Activated CD8-positive, alpha-beta memory T cell treated with anti-CD3 and anti-CD28 coated beads, Interleukin-2, amount 10 ng/mL, durations not matched to agents 7 days and 5 days (primary cell): ENCODE measurements around the gene ZC3H4. TPM values are rescaled to one million over a fixed set of nuclear protein-coding genes. Genes with fewer than 3 reads are reported as not detected.
"Not testable (repeated sequence)": the region's sequence is repeated elsewhere in the genome, so short reads cannot be mapped to it uniquely, and the experiment has no call there.

Source experiments
- ATAC-seq: fragments of 150-1000 bp; cut with Tn5 transposase; one replicate; pipeline ENCODE4 v1.10.0; 2021; ENCODE audit warnings: moderate library complexity
- CTCF ChIA-PET: fragments of 350-600 bp; sonication (Branson Sonifier 250); formaldehyde crosslinking; loops from one replicate; lab custom pipeline; 2021; ENCODE audit warnings: antibody characterized with exemption; lab: Charles Lee
- DNase-seq: peaks from one replicate; pipeline ENCODE4 v3.0.0-alpha.2; 2020
- H3K27ac Mint-ChIP-seq: one replicate; pipeline ENCODE4 v1.8.0; 2021; ENCODE audit warnings: mild to moderate bottlenecking, mixed read lengths
- H3K27me3 Mint-ChIP-seq: one replicate; pipeline ENCODE4 v1.8.0; 2021; ENCODE audit warnings: mixed read lengths
- H3K36me3 Mint-ChIP-seq: one replicate; pipeline ENCODE4 v1.8.0; 2021; ENCODE audit warnings: mild to moderate bottlenecking, mixed read lengths
- H3K4me1 Mint-ChIP-seq: one replicate; pipeline ENCODE4 v1.8.0; 2021; ENCODE audit warnings: mixed read lengths
- H3K4me3 Mint-ChIP-seq: one replicate; pipeline ENCODE4 v1.8.0; 2021; ENCODE audit warnings: mild to moderate bottlenecking, moderate library complexity, mixed read lengths
- H3K9me3 Mint-ChIP-seq: one replicate; pipeline ENCODE4 v1.8.0; 2022; ENCODE audit warnings: low read depth, mixed read lengths
- total RNA-seq, 2 experiments: library from RNA; stranded (reverse); gene quantifications; one replicate each; pipeline ENCODE4 v1.2.3, GENCODE V29; 2021

ZC3H4 gene
- total RNA-seq, 2 experiments from 2014 or later, result 98.9 to 114 TPM

- Mint-ChIP-seq H3K4me1 (peaks cover 10% of the 10 kb centered on the region), H3K27me3 (no peaks in the 10 kb centered on the region), H3K9me3 (no peaks in the 10 kb centered on the region), H3K36me3 (peaks cover 61% of the 10 kb centered on the region), H3K27ac (no peak overlapping the region), H3K4me3 (no peak overlapping the region)
- DNase-seq, result no peak
- CTCF ChIA-PET, result no interaction called here
- no peak for ATAC-seq
These were observed 28.6 kb downstream of the ZC3H4 start for GRCh38 chr19:47084879-47085439.

GRCh38 chr19:47082493-47082892 lies 31.1 kb downstream of the ZC3H4 start:
- Mint-ChIP-seq H3K9me3 (no peaks in the 10 kb centered on the region), H3K4me3 (no peak overlapping the region), H3K4me1 (peaks cover 3% of the 10 kb centered on the region), H3K27me3 (no peaks in the 10 kb centered on the region), H3K27ac (no peak overlapping the region), H3K36me3 (peaks cover 55% of the 10 kb centered on the region)
- CTCF ChIA-PET, result interaction anchor here (0.8 to 1.4 kb wide), 5 partner anchors 9 to 65 kb away, joined by 3 read pairs; no protein-coding TSS in a partner anchor
- no peak for ATAC-seq
- DNase-seq, result no peak

GRCh38 chr19:47081095-47081494 lies 32.5 kb downstream of the ZC3H4 start:
- no peaks in the 10 kb centered on the region for H3K27me3 Mint-ChIP-seq
- H3K4me1 Mint-ChIP-seq, result no peaks in the 10 kb centered on the region
- no peak overlapping the region for H3K4me3 Mint-ChIP-seq
- H3K9me3 Mint-ChIP-seq, result no peaks in the 10 kb centered on the region
- ATAC-seq (no peak), DNase-seq (no peak)
- CTCF ChIA-PET, result interaction anchor here (0.8 to 4.1 kb wide), 10 partner anchors 11 to 163 kb away, joined by 3 to 56 read pairs (median 12); partner anchors contain the start of genes SAE1 and ZC3H4
- peak overlapping the region; percentile 36 for H3K27ac Mint-ChIP-seq
- peaks cover 56% of the 10 kb centered on the region for H3K36me3 Mint-ChIP-seq

GRCh38 chr19:47078351-47078750 lies 35.2 kb downstream of the ZC3H4 start:
- H3K36me3 Mint-ChIP-seq, result peaks cover 51% of the 10 kb centered on the region
- not testable (repeated sequence) for DNase-seq, H3K4me3 Mint-ChIP-seq, ATAC-seq, H3K4me1 Mint-ChIP-seq, H3K27me3 Mint-ChIP-seq, H3K27ac Mint-ChIP-seq, H3K9me3 Mint-ChIP-seq
- CTCF ChIA-PET, result interaction anchor here (1.2 to 4.1 kb wide), 9 partner anchors 14 to 165 kb away, joined by 5 to 56 read pairs (median 10); partner anchors contain the start of genes SAE1 and ZC3H4

- CTCF ChIA-PET, result interaction anchor here (0.7 to 2.1 kb wide), 3 partner anchors 50 to 63 kb away, joined by 3 to 7 read pairs (median 3); partner anchors contain the start of gene SAE1
- H3K4me1 Mint-ChIP-seq, result peaks cover 4% of the 10 kb centered on the region
- no peak overlapping the region for H3K27ac Mint-ChIP-seq
- H3K27me3 Mint-ChIP-seq, result no peaks in the 10 kb centered on the region
- H3K9me3 Mint-ChIP-seq, result no peaks in the 10 kb centered on the region
- no peak for DNase-seq
- H3K36me3 Mint-ChIP-seq, result peaks cover 47% of the 10 kb centered on the region
- ATAC-seq, result no peak
- H3K4me3 Mint-ChIP-seq, result no peak overlapping the region
These were observed 37.6 kb downstream of the ZC3H4 start for GRCh38 chr19:47075941-47076340.

GRCh38 chr19:47075179-47075810 lies 38.3 kb downstream of the ZC3H4 start:
- CTCF ChIA-PET, result interaction anchor here (1.0 to 2.1 kb wide), 2 partner anchors 50 to 62 kb away, joined by 3 to 7 read pairs; no protein-coding TSS in a partner anchor
- Mint-ChIP-seq H3K27ac (peak overlapping the region; percentile 3), H3K4me1 (peaks cover 4% of the 10 kb centered on the region), H3K9me3 (no peaks in the 10 kb centered on the region), H3K27me3 (no peaks in the 10 kb centered on the region), H3K36me3 (peaks cover 51% of the 10 kb centered on the region), H3K4me3 (no peak overlapping the region)
- ATAC-seq (no peak), DNase-seq (no peak)

GRCh38 chr19:47074621-47075020 lies 39.0 kb downstream of the ZC3H4 start:
- H3K4me3 Mint-ChIP-seq, result no peak overlapping the region
- no peaks in the 10 kb centered on the region for H3K9me3 Mint-ChIP-seq
- no peaks in the 10 kb centered on the region for H3K27me3 Mint-ChIP-seq
- H3K27ac Mint-ChIP-seq, result no peak overlapping the region
- peaks cover 4% of the 10 kb centered on the region for H3K4me1 Mint-ChIP-seq
- peaks cover 49% of the 10 kb centered on the region for H3K36me3 Mint-ChIP-seq
- no peak for DNase-seq
- CTCF ChIA-PET, result no interaction called here
- ATAC-seq, result no peak

GRCh38 chr19:47073574-47073973 lies 40.0 kb downstream of the ZC3H4 start:
- Mint-ChIP-seq H3K4me1 (peaks cover 4% of the 10 kb centered on the region), H3K9me3 (no peaks in the 10 kb centered on the region), H3K4me3 (no peak overlapping the region), H3K36me3 (peaks cover 47% of the 10 kb centered on the region), H3K27ac (no peak overlapping the region), H3K27me3 (no peaks in the 10 kb centered on the region)
- no peak for ATAC-seq
- DNase-seq, result no peak
- CTCF ChIA-PET, result interaction anchor here (0.5 kb wide), 1 partner anchor 57 kb away, joined by 3 read pairs; no protein-coding TSS in a partner anchor

- H3K27ac Mint-ChIP-seq, result no peak overlapping the region
- DNase-seq (no peak), ATAC-seq (no peak)
- no peaks in the 10 kb centered on the region for H3K9me3 Mint-ChIP-seq
- no peaks in the 10 kb centered on the region for H3K27me3 Mint-ChIP-seq
- no peak overlapping the region for H3K4me3 Mint-ChIP-seq
- CTCF ChIA-PET, result no interaction called here
- H3K4me1 Mint-ChIP-seq, result peaks cover 4% of the 10 kb centered on the region
- H3K36me3 Mint-ChIP-seq, result peaks cover 46% of the 10 kb centered on the region
These were observed 41.3 kb downstream of the ZC3H4 start for GRCh38 chr19:47072323-47072722.

GRCh38 chr19:47071731-47072130 lies 41.8 kb downstream of the ZC3H4 start:
- DNase-seq, result no peak
- Mint-ChIP-seq H3K4me1 (peaks cover 4% of the 10 kb centered on the region), H3K9me3 (no peaks in the 10 kb centered on the region), H3K36me3 (peaks cover 41% of the 10 kb centered on the region), H3K27ac (no peak overlapping the region), H3K27me3 (no peaks in the 10 kb centered on the region), H3K4me3 (no peak overlapping the region)
- no peak for ATAC-seq
- CTCF ChIA-PET, result no interaction called here

- peak overlapping the region; percentile 40 for H3K27ac Mint-ChIP-seq
- peaks cover 4% of the 10 kb centered on the region for H3K4me1 Mint-ChIP-seq
- no peaks in the 10 kb centered on the region for H3K9me3 Mint-ChIP-seq
- H3K4me3 Mint-ChIP-seq, result no peak overlapping the region
- DNase-seq (no peak), ATAC-seq (no peak)
- CTCF ChIA-PET, result no interaction called here
- peaks cover 38% of the 10 kb centered on the region for H3K36me3 Mint-ChIP-seq
- H3K27me3 Mint-ChIP-seq, result no peaks in the 10 kb centered on the region
These were observed 42.8 kb downstream of the ZC3H4 start for GRCh38 chr19:47070756-47071155.

- Mint-ChIP-seq H3K27me3 (no peaks in the 10 kb centered on the region), H3K27ac (no peak overlapping the region), H3K4me3 (no peak overlapping the region), H3K4me1 (no peaks in the 10 kb centered on the region), H3K9me3 (no peaks in the 10 kb centered on the region), H3K36me3 (peaks cover 35% of the 10 kb centered on the region)
- ATAC-seq, result no peak
- DNase-seq, result no peak
- CTCF ChIA-PET, result no interaction called here
These were observed 43.8 kb downstream of the ZC3H4 start for GRCh38 chr19:47069795-47070194.

GRCh38 chr19:47068876-47069406 lies 44.6 kb downstream of the ZC3H4 start:
- peaks cover 31% of the 10 kb centered on the region for H3K36me3 Mint-ChIP-seq
- H3K9me3 Mint-ChIP-seq, result no peaks in the 10 kb centered on the region
- DNase-seq, result no peak
- CTCF ChIA-PET, result no interaction called here
- no peak overlapping the region for H3K4me3 Mint-ChIP-seq
- no peak for ATAC-seq
- H3K27me3 Mint-ChIP-seq, result no peaks in the 10 kb centered on the region
- no peaks in the 10 kb centered on the region for H3K4me1 Mint-ChIP-seq
- H3K27ac Mint-ChIP-seq, result no peak overlapping the region
